GM12878 (cell line): ENCODE measurements around the gene SPG7. TPM values are rescaled to one million over a fixed set of nuclear protein-coding genes. Genes with fewer than 3 reads are reported as not detected.
A peak's percentile ranks its signal among the peaks of the same experiment; 100 is the strongest.

Experiments
- ATF7 ChIP-seq: fragments of 450-650 bp; IDR thresholded peaks from 2 replicates; pipeline ENCODE4 v1.6.1; 2016; ENCODE audit warnings: low read depth, mild to moderate bottlenecking
- BACH1 ChIP-seq: fragments of 450-650 bp; IDR thresholded peaks from 2 replicates; pipeline ENCODE4 v1.6.1; 2017; ENCODE audit warnings: mild to moderate bottlenecking, borderline replicate concordance
- BCLAF1 ChIP-seq: fragments of 450-650 bp; IDR thresholded peaks from 2 replicates; pipeline ENCODE4 v1.6.1; 2017; ENCODE audit warnings: antibody characterized with exemption, mild to moderate bottlenecking, moderate library complexity
- CBFB ChIP-seq: IDR thresholded peaks from 2 replicates; pipeline ENCODE4 v1.6.1; 2016; ENCODE audit warnings: antibody characterized with exemption, low read depth
- CBX3 ChIP-seq: fragments of 200-600 bp; sonication (generic); IDR thresholded peaks from 2 replicates; pipeline ENCODE4 v1.6.1; 2016; ENCODE audit warnings: low read depth, borderline replicate concordance
- CHD4 ChIP-seq: fragments of 200-600 bp; sonication (generic); IDR thresholded peaks from 2 replicates; pipeline ENCODE4 v1.6.1; 2016; ENCODE audit warnings: mild to moderate bottlenecking
- ESRRA ChIP-seq: IDR thresholded peaks from 2 replicates; pipeline ENCODE4 v1.6.1; 2012; ENCODE audit warnings: mild to moderate bottlenecking, low read length, improper control_type of control experiment
- FOXM1 ChIP-seq: IDR thresholded peaks from 2 replicates; pipeline ENCODE4 v1.6.1; 2012; ENCODE audit warnings: low read depth, mild to moderate bottlenecking, inconsistent platforms, low read length, moderate library complexity
- HDAC2 ChIP-seq: fragments of 200-600 bp; sonication (generic); IDR thresholded peaks from 2 replicates; pipeline ENCODE4 v1.6.1; 2017
- IKZF2 ChIP-seq, 2 experiments: fragments of 450-650 bp; IDR thresholded peaks; 2 replicates each; pipeline ENCODE4 v1.6.1; 2017; ENCODE audit warnings: mild to moderate bottlenecking in 2 of 2, moderate library complexity in 2 of 2
- IRF5 ChIP-seq: fragments of 450-650 bp; IDR thresholded peaks from 2 replicates; pipeline ENCODE4 v1.6.1; 2017; ENCODE audit warnings: borderline replicate concordance
- KDM1A ChIP-seq: fragments of 200-600 bp; sonication (generic); IDR thresholded peaks from 2 replicates; pipeline ENCODE4 v1.6.1; 2016; ENCODE audit warnings: borderline replicate concordance
- MEF2A ChIP-seq: IDR thresholded peaks from 2 replicates; pipeline ENCODE4 v1.6.1; 2011; ENCODE audit warnings: low read depth, mild to moderate bottlenecking, low read length, moderate library complexity; ENCODE audit not compliant: insufficient read depth
- MEF2B ChIP-seq: fragments of 450-650 bp; IDR thresholded peaks from 2 replicates; pipeline ENCODE4 v1.6.1; 2018; ENCODE audit warnings: mild to moderate bottlenecking, moderate library complexity; ENCODE audit not compliant: partially characterized antibody, poor library complexity, severe bottlenecking
- MLLT1 ChIP-seq: fragments of 450-650 bp; IDR thresholded peaks from 2 replicates; pipeline ENCODE4 v1.6.1; 2016; ENCODE audit warnings: mild to moderate bottlenecking
- MTA3 ChIP-seq: IDR thresholded peaks from 2 replicates; pipeline ENCODE4 v1.6.1; 2012; ENCODE audit warnings: low read length, inconsistent platforms, borderline replicate concordance
- NFYB ChIP-seq: IDR thresholded peaks from 2 replicates; pipeline ENCODE4 v1.6.1; 2011; ENCODE audit warnings: low read depth, mild to moderate bottlenecking, low read length, improper control_type of control experiment, moderate library complexity; ENCODE audit not compliant: insufficient read depth
- PKNOX1 ChIP-seq: fragments of 450-650 bp; IDR thresholded peaks from 2 replicates; pipeline ENCODE4 v1.6.1; 2016; ENCODE audit warnings: mild to moderate bottlenecking
- POLR2A ChIP-seq: IDR thresholded peaks from 2 replicates; pipeline ENCODE4 v1.6.1; 2011; ENCODE audit warnings: low read depth, mild to moderate bottlenecking, low read length
- SIX5 ChIP-seq: IDR thresholded peaks from 2 replicates; pipeline ENCODE4 v1.6.1; 2011; ENCODE audit warnings: mild to moderate bottlenecking, low read depth, low read length, moderate library complexity; ENCODE audit not compliant: severe bottlenecking
- SMAD5 ChIP-seq: IDR thresholded peaks from 2 replicates; pipeline ENCODE4 v1.6.1; 2016; ENCODE audit warnings: antibody characterized with exemption, low read depth
- SMARCA5 ChIP-seq: fragments of 450-650 bp; IDR thresholded peaks from 2 replicates; pipeline ENCODE4 v1.6.1; 2017; ENCODE audit warnings: mild to moderate bottlenecking
- SP1 ChIP-seq: IDR thresholded peaks from one replicate; pipeline ENCODE4 v1.6.1; 2011; ENCODE audit warnings: low read depth, low read length
- TARDBP ChIP-seq: IDR thresholded peaks from 2 replicates; pipeline ENCODE4 v1.6.1; 2016; ENCODE audit warnings: borderline replicate concordance
- TCF12 ChIP-seq: IDR thresholded peaks from 2 replicates; pipeline ENCODE4 v1.6.1; 2011; ENCODE audit warnings: low read depth, mild to moderate bottlenecking, low read length
- TCF3 ChIP-seq: IDR thresholded peaks from 2 replicates; pipeline ENCODE4 v1.6.1; 2012; ENCODE audit warnings: low read depth, mild to moderate bottlenecking, low read length, borderline replicate concordance; ENCODE audit not compliant: insufficient read depth
- ZNF24 ChIP-seq: fragments of 450-650 bp; IDR thresholded peaks from 2 replicates; pipeline ENCODE4 v1.6.1; 2017; ENCODE audit warnings: antibody characterized with exemption, mild to moderate bottlenecking
- polyA plus RNA-seq, 11 experiments: library from polyadenylated mRNA; depleted of rRNA in 4 of 11; unstranded in 6 of 11; stranded (reverse) in 5 of 11; fragments of >200 nt; fragmentation: Nextera tagmentation in 4 of 11; fragmentation: Illumina TruSeq in 1 of 11; extraction: Ambion mirVana in 4 of 11; extraction: Trizol in 1 of 11; gene quantifications; 1 replicate in 1 of 11; 2 replicates in 10 of 11; pipeline versions ENCODE4 v1.2.1 to v1.2.3, GENCODE V29; 2011 to 2016; ENCODE audit warnings: inconsistent platforms in 2 of 11, missing spikeins in 2 of 11, low read depth in 1 of 11
- total RNA-seq, 4 experiments: library from RNA; depleted of rRNA in 3 of 4; stranded (reverse); fragments of >200 nt in 3 of 4; fragmentation: Illumina TruSeq in 1 of 4; extraction: Trizol in 1 of 4; gene quantifications; 2 replicates each; pipeline versions ENCODE4 v1.2.1 to v1.2.3, GENCODE V29; 2013 to 2021

Gene SPG7
- total and polyA plus RNA-seq, 10 of the 15 experiments (the other 5 are each of a cell fraction or from before 2014, with no cell fraction given), result 5.9 to 75.9 (median 52.5) TPM

- no peak for TF ChIP-seq BCLAF1
- TF ChIP-seq MTA3, result no peak
- TF ChIP-seq ESRRA, result no peak
- TF ChIP-seq MEF2A, result 0 out of 2 replicates have a peak, but pooled peaks have one; percentile 28
- no peak for TF ChIP-seq SMARCA5
- no peak for TF ChIP-seq NFYB
- TF ChIP-seq CBFB, result no peak
- TF ChIP-seq KDM1A, result no peak
- TF ChIP-seq SMAD5, result no peak
- no peak for TF ChIP-seq TARDBP
- no peak for TF ChIP-seq TCF3
- TF ChIP-seq CBX3, result no peak
- TF ChIP-seq IRF5, result no peak
- no peak for TF ChIP-seq CHD4
- peak; percentile 18 to 40; a peak in 3 of 4 replicates for TF ChIP-seq IKZF2 (IDR thresholded peaks at IDR 0.05)
- TF ChIP-seq HDAC2, result no peak
- no peak for TF ChIP-seq ZNF24
- peak; percentile 78 for TF ChIP-seq MLLT1
- TF ChIP-seq MEF2B, result peak; percentile 63
- TF ChIP-seq FOXM1, result no peak
- no peak for TF ChIP-seq BACH1
- no peak for TF ChIP-seq SIX5
- peak; percentile 89 for TF ChIP-seq POLR2A
- no peak for TF ChIP-seq TCF12
- TF ChIP-seq PKNOX1, result no peak
- no peak for TF ChIP-seq SP1
- TF ChIP-seq ATF7, result 0 out of 2 replicates have a peak, but pooled peaks have one; percentile 43
These were observed 2.7 kb upstream of the SPG7 start (continued) for GRCh38 chr16:89505204-89506112.
